GM18873 (cell line): ENCODE results near the gene UST.
"Not testable (repeated sequence)": the region's sequence is repeated elsewhere in the genome, so short reads cannot be mapped to it uniquely, and the experiment has no call there.

Experiments
- ATAC-seq: cut with Tn5 transposase; IDR thresholded peaks from one replicate; pipeline ENCODE4 v1.9.1; 2021; ENCODE audit warnings: mild to moderate bottlenecking, moderate library complexity, moderate number of reproducible peaks; ENCODE audit not compliant: unreplicated experiment, low FRiP score

UST gene

GRCh38 chr6:148735989-148736388, 10.8 kb upstream of the UST start:
- no peak for ATAC-seq

- ATAC-seq = no peak
Observed at GRCh38 chr6:148736774-148737412, 9.9 kb upstream of the UST start.

DNA sequence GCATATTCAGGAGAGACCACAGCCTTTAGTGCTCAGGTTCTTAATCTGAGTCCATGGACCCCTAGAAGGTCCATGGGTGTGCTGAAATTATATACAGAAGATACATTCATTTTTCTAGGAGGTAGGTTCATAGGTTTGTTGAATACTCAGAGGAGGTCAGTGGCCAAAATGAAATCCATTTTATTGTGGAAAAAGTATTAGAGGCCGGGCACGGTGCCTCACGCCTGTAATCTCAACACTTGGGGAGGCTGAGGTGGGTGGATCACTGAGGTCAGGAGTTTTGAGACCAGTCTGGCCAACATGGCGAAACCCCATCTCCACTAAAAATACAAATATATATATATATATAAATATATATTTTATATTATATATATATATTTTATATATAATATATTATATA, 9.0 kb upstream of the UST start:
- ATAC-seq = no peak

DNA sequence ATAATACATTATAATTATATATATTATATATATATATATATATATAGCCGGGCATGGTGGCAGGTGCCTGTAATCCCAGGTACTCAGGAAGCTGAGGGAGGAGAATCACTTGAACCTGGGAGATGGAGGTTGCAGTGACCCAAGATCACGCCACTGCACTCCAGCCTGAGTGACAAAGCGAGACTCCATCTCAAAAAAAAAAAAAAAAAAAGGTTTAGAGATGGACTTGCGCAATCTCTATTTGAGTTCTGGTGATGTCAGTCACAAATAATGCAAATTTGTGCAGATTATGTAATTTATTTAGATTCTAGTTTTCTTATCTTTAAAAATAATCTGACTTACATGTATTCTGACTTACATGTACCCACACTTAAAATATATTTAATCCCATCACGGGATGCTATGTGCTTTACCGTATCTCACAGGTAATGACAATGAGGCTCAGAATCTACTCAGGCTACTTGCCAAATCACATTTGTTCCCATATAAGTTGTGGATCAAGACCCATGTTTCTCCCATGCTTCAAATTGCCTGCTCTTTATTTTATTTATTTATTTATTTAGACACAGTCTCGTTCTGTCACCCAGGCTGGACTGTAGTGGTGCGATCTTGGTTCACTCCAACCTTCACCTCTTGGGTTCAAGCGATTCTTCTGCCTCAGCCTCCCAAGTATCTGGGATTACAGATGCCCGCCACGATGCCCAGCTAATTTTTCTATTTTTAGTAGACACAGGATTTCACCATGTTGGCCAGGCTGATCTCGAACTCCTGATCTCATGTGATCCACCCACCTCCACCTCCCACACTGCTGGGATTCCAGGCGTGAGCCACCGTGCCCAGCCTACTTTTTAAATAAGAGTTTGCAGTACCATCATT, 7.6 kb upstream of the UST start:
- ATAC-seq = no peak

- no peak for ATAC-seq
Observed at GRCh38 chr6:148739822-148740128, 7.1 kb upstream of the UST start.

GRCh38 chr6:148743476-148743875, 3.4 kb upstream of the UST start:
- no peak for ATAC-seq

- ATAC-seq = no peak
Observed at GRCh38 chr6:148745926-148746325, 904 bp upstream of the UST start.

GRCh38 chr6:148747145-148747470, 278 bp downstream of the UST start:
- ATAC-seq = no peak

DNA sequence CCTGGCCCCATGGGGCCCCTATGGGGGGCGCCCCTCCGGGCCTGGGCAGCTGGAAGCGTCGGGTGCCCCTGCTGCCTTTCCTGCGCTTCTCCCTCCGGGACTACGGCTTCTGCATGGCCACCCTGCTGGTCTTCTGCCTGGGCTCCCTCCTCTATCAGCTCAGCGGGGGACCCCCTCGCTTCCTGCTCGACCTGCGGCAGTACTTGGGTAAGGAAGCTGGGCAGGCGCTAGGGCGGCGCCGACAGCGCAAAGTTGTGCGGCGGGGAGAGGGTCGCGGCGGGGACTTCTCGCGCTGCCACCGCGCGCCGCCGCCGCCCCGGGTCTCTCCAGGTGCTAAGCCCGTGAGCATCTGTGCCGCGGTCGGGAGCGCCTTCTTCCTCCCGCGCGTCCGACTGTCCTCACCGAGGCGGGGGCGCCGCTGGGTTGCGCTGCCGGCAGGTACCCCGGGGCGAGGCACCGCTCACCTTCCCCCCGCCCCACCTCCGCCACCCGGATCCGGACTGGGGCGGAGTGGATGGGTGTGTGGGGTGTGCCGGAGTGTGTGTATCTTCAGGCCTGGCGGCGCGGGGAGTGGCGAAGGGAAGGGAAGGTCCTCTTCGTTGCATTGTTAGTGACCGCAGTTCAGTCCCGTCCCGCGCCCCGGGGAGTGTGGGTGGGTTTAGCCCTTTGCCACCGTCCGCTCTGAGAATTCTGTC, 788 bp downstream of the UST start:
- no peak for ATAC-seq

DNA sequence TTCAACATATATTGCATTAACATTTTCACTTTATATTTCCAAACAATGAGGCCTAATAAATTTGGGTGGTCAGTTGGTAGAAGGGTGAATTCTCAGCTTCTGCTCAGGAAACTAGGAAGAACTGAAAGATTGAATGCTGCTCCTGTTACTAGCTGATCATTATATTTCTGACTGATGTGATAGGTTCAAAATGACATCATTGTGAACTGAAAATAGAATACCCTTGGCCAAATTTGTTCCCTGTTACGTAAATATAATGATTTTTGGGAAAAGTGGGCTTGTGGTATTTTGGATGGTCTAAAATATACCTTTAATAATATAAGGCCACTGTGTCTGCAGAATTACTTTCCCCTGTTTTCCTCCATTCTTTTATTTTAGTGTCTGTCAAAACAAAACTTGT, 2.8 kb downstream of the UST start:
- no peak for ATAC-seq

GRCh38 chr6:148750838-148751792, 4.3 kb downstream of the UST start:
- no peak for ATAC-seq

- ATAC-seq = no peak
Observed at GRCh38 chr6:148751793-148752170, 5.0 kb downstream of the UST start.

- not testable (repeated sequence) for ATAC-seq
Observed at GRCh38 chr6:148755379-148755778, 8.5 kb downstream of the UST start.

DNA sequence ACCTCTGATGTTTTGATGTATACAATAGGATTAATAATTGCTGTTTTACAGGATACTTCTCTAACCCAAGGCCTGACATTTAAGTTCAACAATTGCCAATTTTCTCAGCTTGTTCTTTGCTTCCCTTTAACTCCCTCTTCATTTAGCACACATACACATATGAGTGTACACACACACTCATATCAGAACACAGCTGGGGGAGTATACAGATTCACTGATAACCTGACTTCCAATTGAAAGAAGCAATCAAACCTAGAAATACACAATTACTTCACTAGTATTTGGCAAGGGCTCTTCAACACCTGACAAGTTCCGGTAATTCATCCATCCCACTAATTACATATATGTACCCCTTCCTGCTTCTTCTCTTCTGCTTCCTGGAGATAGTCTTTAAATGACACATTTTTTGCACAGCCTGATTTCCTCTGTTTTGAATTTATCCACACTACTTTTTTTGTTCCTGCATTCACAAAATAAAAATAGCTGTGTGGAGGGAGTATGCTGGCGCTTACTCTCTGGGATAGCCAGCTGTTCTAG, 11.2 kb downstream of the UST start:
- no peak for ATAC-seq

DNA sequence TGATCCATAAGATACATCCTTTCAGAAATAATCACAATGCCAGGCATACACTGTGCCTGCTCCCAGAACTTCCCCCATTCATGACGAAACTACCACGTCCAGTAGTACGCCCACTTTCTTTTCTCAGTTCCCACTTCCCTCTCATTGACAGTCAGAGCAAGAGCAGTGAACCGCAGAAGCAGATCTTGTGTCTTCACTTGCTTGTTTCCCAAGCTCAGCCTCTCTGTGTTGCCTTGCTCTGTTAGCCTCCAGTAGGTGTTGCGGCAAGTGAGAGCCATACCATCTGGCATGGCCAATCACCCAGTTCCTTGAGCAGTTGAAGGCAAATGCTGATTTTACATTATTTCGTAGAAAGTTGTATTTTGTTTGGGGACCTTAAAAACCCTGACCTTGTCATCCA, 11.7 kb downstream of the UST start:
- ATAC-seq = peak; percentile 91

DNA sequence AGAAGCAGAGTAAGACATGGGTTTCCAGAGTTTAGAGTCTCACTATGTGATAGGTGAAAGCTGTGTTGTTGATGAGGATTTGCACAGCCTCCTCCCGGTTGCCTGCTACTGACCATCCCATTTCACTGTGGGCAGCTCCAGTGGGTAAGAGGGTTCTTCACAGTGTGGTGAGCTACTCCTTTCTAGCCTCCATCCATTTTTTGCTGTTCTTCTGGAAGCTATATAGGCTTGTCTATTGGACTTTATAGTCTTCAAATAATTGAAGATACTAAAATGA, 13.4 kb downstream of the UST start:
- no peak for ATAC-seq

DNA sequence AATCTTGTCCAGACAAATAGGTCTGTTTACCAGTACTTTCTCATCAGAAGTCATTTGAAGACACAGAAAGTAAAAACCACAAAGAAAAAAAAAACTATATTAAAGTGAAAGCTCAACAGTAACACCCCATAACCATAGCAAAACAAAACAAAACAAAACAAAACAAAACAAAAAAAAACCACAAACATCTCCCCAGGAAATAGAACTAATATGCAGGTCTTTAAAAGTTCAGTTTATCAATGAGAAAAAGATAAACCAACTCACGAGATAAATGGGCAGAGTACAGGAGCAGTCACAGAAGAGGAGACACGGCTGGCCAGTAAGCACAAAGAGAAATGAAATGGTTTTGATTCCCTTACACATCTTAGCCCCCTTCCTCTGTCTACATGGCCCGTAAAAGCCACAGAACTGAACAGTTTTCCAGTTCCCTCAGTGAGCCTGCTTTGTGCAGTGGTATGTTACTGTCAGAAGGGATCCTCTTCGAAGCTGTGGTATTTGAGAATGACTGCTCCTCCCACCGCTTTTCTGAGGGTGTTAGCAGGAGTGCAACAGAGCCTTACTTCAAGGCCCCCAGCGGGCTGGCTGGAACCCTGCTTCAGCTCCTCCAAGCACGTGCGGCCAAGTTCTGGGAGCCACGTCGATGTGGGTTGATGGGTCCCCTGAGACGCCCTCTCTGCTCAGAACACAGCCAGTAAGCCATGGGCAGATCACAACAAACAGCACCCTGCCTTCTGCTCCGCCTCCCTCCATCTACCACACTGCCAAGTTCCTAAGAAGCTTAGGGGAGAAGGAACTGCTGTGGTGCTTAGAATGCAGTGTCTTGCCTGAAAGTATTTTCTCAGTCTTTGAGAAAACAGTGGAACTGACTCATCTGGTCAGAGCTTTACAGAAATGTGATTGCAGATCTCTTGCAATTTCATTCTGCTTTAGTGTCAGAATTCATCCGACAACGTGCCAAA, 14.0 kb downstream of the UST start:
- no peak for ATAC-seq

GRCh38 chr6:148761527-148762011, 14.7 kb downstream of the UST start:
- ATAC-seq = no peak

DNA sequence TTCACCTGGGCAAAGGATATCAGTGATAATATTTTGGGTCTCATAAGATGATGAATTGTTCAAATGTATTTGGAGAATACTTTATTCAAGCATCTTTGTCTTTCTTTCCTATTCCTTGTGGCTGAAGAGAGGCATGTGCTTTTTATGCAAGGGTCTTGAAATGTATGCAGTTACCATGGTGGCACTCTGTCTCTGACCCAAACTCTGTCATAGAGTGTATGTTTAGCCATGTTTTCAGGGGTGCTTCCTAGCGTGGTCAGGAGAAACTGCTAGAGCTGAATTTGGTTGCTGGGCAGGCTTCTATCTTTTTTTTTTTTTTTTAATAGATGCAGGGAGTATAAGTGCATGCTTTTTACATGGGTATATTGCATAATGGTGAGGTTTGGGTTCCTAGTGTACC, 15.4 kb downstream of the UST start:
- ATAC-seq = no peak
